ENCODE results near the gene TEKT1.

DNA sequence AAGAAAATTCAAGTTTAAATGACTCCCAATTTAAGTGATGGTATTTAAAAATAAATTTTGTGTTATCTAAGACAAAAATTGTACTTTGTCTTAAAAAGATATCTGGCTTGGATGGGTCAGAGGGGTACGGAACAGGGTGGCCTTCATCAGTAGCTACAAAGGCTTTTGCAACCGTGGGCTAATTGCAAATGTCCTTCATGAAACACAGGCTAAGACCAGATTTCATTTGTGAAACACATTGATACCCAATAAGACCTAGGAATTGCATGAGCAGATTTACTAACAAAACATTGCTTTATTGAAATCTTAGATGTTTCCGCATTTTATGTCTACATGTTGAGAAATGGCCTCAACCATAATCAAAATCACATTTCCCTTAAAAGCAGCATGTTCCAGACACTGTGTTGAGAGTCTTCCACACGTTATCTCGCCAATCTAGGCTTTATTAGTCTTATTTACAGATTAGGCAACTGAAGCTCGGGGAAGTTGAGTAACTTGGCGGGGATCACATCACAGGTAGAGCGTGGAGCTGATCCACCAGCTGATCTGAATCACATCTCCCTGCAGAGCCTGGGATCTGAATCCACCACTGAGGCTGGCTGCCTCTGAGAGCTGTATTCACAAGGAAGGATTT lies 33.7 kb downstream of the TEKT1 start:
- TF ChIP-seq PHF8 (IDR thresholded peaks at IDR 0.05; ENCODE audit: borderline replicate concordance, low read depth) (no peak), POLR2A (IDR thresholded peaks at IDR 0.05; ENCODE audit: low read length) (no peak), MYC (IDR thresholded peaks at IDR 0.05; ENCODE audit: borderline replicate concordance, low read length) (no peak), RNF2 (IDR thresholded peaks at IDR 0.05; ENCODE audit: borderline replicate concordance, low read depth) (no peak), RAD21 (conservative IDR thresholded peaks at IDR 0.05 in 1 of 2, IDR thresholded peaks at IDR 0.05 in 1 of 2) (no peak), POLR2AphosphoS2 (conservative IDR thresholded peaks at IDR 0.05; ENCODE audit: low read length) (no peak)
- TF ChIP-seq, protein P1, sequence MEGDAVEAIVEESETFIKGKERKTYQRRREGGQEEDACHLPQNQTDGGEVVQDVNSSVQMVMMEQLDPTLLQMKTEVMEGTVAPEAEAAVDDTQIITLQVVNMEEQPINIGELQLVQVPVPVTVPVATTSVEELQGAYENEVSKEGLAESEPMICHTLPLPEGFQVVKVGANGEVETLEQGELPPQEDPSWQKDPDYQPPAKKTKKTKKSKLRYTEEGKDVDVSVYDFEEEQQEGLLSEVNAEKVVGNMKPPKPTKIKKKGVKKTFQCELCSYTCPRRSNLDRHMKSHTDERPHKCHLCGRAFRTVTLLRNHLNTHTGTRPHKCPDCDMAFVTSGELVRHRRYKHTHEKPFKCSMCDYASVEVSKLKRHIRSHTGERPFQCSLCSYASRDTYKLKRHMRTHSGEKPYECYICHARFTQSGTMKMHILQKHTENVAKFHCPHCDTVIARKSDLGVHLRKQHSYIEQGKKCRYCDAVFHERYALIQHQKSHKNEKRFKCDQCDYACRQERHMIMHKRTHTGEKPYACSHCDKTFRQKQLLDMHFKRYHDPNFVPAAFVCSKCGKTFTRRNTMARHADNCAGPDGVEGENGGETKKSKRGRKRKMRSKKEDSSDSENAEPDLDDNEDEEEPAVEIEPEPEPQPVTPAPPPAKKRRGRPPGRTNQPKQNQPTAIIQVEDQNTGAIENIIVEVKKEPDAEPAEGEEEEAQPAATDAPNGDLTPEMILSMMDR (IDR thresholded peaks at IDR 0.05) = no peak
- TF ChIP-seq, protein P2, sequence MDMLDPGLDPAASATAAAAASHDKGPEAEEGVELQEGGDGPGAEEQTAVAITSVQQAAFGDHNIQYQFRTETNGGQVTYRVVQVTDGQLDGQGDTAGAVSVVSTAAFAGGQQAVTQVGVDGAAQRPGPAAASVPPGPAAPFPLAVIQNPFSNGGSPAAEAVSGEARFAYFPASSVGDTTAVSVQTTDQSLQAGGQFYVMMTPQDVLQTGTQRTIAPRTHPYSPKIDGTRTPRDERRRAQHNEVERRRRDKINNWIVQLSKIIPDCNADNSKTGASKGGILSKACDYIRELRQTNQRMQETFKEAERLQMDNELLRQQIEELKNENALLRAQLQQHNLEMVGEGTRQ (IDR thresholded peaks at IDR 0.05) = no peak
- TF ChIP-seq, protein P3, sequence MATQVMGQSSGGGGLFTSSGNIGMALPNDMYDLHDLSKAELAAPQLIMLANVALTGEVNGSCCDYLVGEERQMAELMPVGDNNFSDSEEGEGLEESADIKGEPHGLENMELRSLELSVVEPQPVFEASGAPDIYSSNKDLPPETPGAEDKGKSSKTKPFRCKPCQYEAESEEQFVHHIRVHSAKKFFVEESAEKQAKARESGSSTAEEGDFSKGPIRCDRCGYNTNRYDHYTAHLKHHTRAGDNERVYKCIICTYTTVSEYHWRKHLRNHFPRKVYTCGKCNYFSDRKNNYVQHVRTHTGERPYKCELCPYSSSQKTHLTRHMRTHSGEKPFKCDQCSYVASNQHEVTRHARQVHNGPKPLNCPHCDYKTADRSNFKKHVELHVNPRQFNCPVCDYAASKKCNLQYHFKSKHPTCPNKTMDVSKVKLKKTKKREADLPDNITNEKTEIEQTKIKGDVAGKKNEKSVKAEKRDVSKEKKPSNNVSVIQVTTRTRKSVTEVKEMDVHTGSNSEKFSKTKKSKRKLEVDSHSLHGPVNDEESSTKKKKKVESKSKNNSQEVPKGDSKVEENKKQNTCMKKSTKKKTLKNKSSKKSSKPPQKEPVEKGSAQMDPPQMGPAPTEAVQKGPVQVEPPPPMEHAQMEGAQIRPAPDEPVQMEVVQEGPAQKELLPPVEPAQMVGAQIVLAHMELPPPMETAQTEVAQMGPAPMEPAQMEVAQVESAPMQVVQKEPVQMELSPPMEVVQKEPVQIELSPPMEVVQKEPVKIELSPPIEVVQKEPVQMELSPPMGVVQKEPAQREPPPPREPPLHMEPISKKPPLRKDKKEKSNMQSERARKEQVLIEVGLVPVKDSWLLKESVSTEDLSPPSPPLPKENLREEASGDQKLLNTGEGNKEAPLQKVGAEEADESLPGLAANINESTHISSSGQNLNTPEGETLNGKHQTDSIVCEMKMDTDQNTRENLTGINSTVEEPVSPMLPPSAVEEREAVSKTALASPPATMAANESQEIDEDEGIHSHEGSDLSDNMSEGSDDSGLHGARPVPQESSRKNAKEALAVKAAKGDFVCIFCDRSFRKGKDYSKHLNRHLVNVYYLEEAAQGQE (IDR thresholded peaks at IDR 0.05) = no peak

All from A549 (cell line).